IMR-90 (cell line): ENCODE results near the gene ELK3. TPM values are rescaled to one million over a fixed set of nuclear protein-coding genes. Genes with fewer than 3 reads are reported as not detected.

Experiments used
- ATAC-seq: fragments of 200-7000 bp; cut with Tn5 transposase; 2 replicates; pipeline ENCODE4 v1.9.1; 2020; ENCODE audit warnings: low read depth, mild to moderate bottlenecking, moderate library complexity
- BruUV-seq: library from RNA; stranded (reverse); fragments of 400-500 nt; replicated peaks from 2 replicates; lab custom pipeline; 2021; lab: Mats Ljungman, UMichigan
- CTCF ChIA-PET: fragments of 300-600 bp; formaldehyde crosslinking; extraction: SDS; loops from one replicate; lab custom pipeline; 2021; ENCODE audit warnings: antibody characterized with exemption; lab: Yijun Ruan, JAX
- POLR2A ChIA-PET: fragments of 300-600 bp; sonication (Branson Sonifier 250); formaldehyde crosslinking; loops from one replicate; lab custom pipeline; 2022; ENCODE audit warnings: antibody characterized with exemption; ENCODE audit not compliant: unreplicated experiment; lab: Charles Lee
- DNase-seq: peaks from one replicate; pipeline ENCODE4 v3.0.0; 2013
- H2AFZ ChIP-seq: replicated peaks from 2 replicates; pipeline ENCODE3; 2013; ENCODE audit warnings: low read length, mild to moderate bottlenecking; ENCODE audit not compliant: poor library complexity
- H2AK5ac ChIP-seq: 2 replicates; pipeline ENCODE4 v1.6.1; 2013; ENCODE audit warnings: low read depth, low read length, inconsistent platforms
- H2AK9ac ChIP-seq: replicated peaks from 2 replicates; pipeline ENCODE3; 2013; ENCODE audit warnings: mild to moderate bottlenecking, low read depth, low read length, moderate library complexity; ENCODE audit not compliant: poor library complexity
- H2BK120ac ChIP-seq: 2 replicates; pipeline ENCODE4 v1.6.1; 2013; ENCODE audit warnings: low read depth, low read length, inconsistent platforms
- H2BK15ac ChIP-seq: 3 replicates; pipeline ENCODE4 v1.6.1; 2013; ENCODE audit warnings: low read depth, low read length, inconsistent platforms
- H2BK20ac ChIP-seq: 2 replicates; pipeline ENCODE4 v1.6.1; 2013; ENCODE audit warnings: low read depth, mild to moderate bottlenecking, inconsistent platforms, low read length, moderate library complexity
- H2BK5ac ChIP-seq: 2 replicates; pipeline ENCODE4 v1.6.1; 2013; ENCODE audit warnings: mild to moderate bottlenecking, low read depth, low read length, inconsistent platforms; ENCODE audit not compliant: poor library complexity, severe bottlenecking
- H3K14ac ChIP-seq: replicated peaks from 2 replicates; pipeline ENCODE4 v1.6.1; 2013; ENCODE audit warnings: low read depth, low read length, inconsistent platforms
- H3K18ac ChIP-seq: 2 replicates; pipeline ENCODE4 v1.6.1; 2013; ENCODE audit warnings: low read depth, low read length, control low read depth
- H3K23ac ChIP-seq: 2 replicates; pipeline ENCODE4 v1.6.1; 2013; ENCODE audit warnings: low read depth, low read length, inconsistent platforms
- H3K27ac ChIP-seq: 2 replicates; pipeline ENCODE4 v1.5.1; 2013; ENCODE audit warnings: mild to moderate bottlenecking, control low read depth, low read length; ENCODE audit not compliant: insufficient read depth
- H3K27me3 ChIP-seq: 2 replicates; pipeline ENCODE4 v1.6.1; 2013; ENCODE audit warnings: low read length; ENCODE audit not compliant: control insufficient read depth, insufficient read depth
- H3K36me3 ChIP-seq: 2 replicates; pipeline ENCODE4 v1.6.1; 2013; ENCODE audit warnings: low read length, mixed read lengths; ENCODE audit not compliant: control insufficient read depth, insufficient read depth
- H3K4ac ChIP-seq: 2 replicates; pipeline ENCODE4 v1.6.1; 2013; ENCODE audit warnings: low read depth, low read length, inconsistent platforms
- H3K4me1 ChIP-seq: 2 replicates; pipeline ENCODE4 v1.6.1; 2013; ENCODE audit warnings: low read length, mixed read lengths; ENCODE audit not compliant: control insufficient read depth, insufficient read depth
- H3K4me2 ChIP-seq: 2 replicates; pipeline ENCODE4 v1.6.1; 2013; ENCODE audit warnings: low read depth, mild to moderate bottlenecking, control low read depth, low read length, moderate library complexity
- H3K4me3 ChIP-seq: 2 replicates; pipeline ENCODE4 v1.5.1; 2013; ENCODE audit warnings: low read depth, mild to moderate bottlenecking, control low read depth, low read length, moderate library complexity; ENCODE audit not compliant: insufficient read depth
- H3K56ac ChIP-seq: 2 replicates; pipeline ENCODE4 v1.6.1; 2013; ENCODE audit warnings: low read length, inconsistent platforms; ENCODE audit not compliant: insufficient read depth; ENCODE audit errors: extremely low read depth
- H3K79me1 ChIP-seq, 2 experiments: 2 replicates each; pipeline ENCODE4 v1.6.1; 2013; ENCODE audit warnings: low read length in 2 of 2, inconsistent platforms in 1 of 2, low read depth in 1 of 2
- H3K9ac ChIP-seq: 2 replicates; pipeline ENCODE4 v1.6.1; 2013; ENCODE audit warnings: low read depth, low read length, control low read depth
- H3K9me1 ChIP-seq: 2 replicates; pipeline ENCODE4 v1.6.1; 2013; ENCODE audit warnings: low read length, inconsistent platforms; ENCODE audit not compliant: insufficient read depth
- H3K9me3 ChIP-seq: 2 replicates; pipeline ENCODE4 v1.6.1; 2013; ENCODE audit warnings: low read length; ENCODE audit not compliant: control insufficient read depth, insufficient read depth
- H4K20me1 ChIP-seq: 2 replicates; pipeline ENCODE4 v1.6.1; 2013; ENCODE audit warnings: low read length, inconsistent platforms; ENCODE audit not compliant: insufficient read depth
- H4K5ac ChIP-seq: 2 replicates; pipeline ENCODE4 v1.6.1; 2013; ENCODE audit warnings: mild to moderate bottlenecking, low read depth, low read length, control low read depth
- H4K8ac ChIP-seq, 2 experiments: 2 replicates each; pipeline ENCODE4 v1.6.1; 2013; ENCODE audit warnings: low read depth in 2 of 2, low read length in 2 of 2, control low read depth in 1 of 2, inconsistent platforms in 1 of 2
- H4K91ac ChIP-seq: 2 replicates; pipeline ENCODE4 v1.6.1; 2013; ENCODE audit warnings: low read depth, low read length, inconsistent platforms; ENCODE audit not compliant: insufficient read depth
- BHLHE40 ChIP-seq: fragments of 150-350 bp; IDR thresholded peaks from 2 replicates; pipeline ENCODE4 v1.6.1; 2016; ENCODE audit warnings: mild to moderate bottlenecking, low read depth, low read length
- CEBPB ChIP-seq: IDR thresholded peaks from 2 replicates; pipeline ENCODE4 v1.6.1; 2012; ENCODE audit warnings: low read depth, low read length, improper control_type of control experiment
- CHD1 ChIP-seq: IDR thresholded peaks from 2 replicates; pipeline ENCODE4 v1.6.1; 2012; ENCODE audit warnings: low read depth, low read length, improper control_type of control experiment
- CTCF ChIP-seq: conservative IDR thresholded peaks from 2 replicates; pipeline ENCODE4 v1.5.1; 2012; ENCODE audit warnings: mild to moderate bottlenecking, low read depth, low read length, improper control_type of control experiment
- FOS ChIP-seq: fragments of 150-350 bp; IDR thresholded peaks from 2 replicates; pipeline ENCODE4 v1.6.1; 2016; ENCODE audit warnings: low read depth, low read length
- MAFK ChIP-seq: IDR thresholded peaks from 2 replicates; pipeline ENCODE4 v1.6.1; 2012; ENCODE audit warnings: low read depth, low read length, improper control_type of control experiment
- MAZ ChIP-seq: IDR thresholded peaks from 2 replicates; pipeline ENCODE4 v1.6.1; 2012; ENCODE audit warnings: low read depth, mild to moderate bottlenecking, low read length, improper control_type of control experiment, moderate library complexity, borderline replicate concordance
- MXI1 ChIP-seq: IDR thresholded peaks from 2 replicates; pipeline ENCODE4 v1.6.1; 2012; ENCODE audit warnings: low read depth, mild to moderate bottlenecking, low read length, moderate library complexity, borderline replicate concordance
- NFE2L2 ChIP-seq: fragments of 150-350 bp; IDR thresholded peaks from 2 replicates; pipeline ENCODE4 v1.6.1; 2016; ENCODE audit warnings: low read depth, mild to moderate bottlenecking, low read length
- POLR2A ChIP-seq: IDR thresholded peaks from 2 replicates; pipeline ENCODE4 v1.6.1; 2012; ENCODE audit warnings: mild to moderate bottlenecking, low read depth, low read length
- RAD21 ChIP-seq: IDR thresholded peaks from 2 replicates; pipeline ENCODE4 v1.6.1; 2012; ENCODE audit warnings: low read length, improper control_type of control experiment
- RCOR1 ChIP-seq: IDR thresholded peaks from 2 replicates; pipeline ENCODE4 v1.6.1; 2012; ENCODE audit warnings: mild to moderate bottlenecking, low read length, improper control_type of control experiment; ENCODE audit not compliant: insufficient replicate concordance
- SMC3 ChIP-seq: fragments of 150-350 bp; IDR thresholded peaks from 2 replicates; pipeline ENCODE4 v1.6.1; 2016; ENCODE audit warnings: low read depth, mild to moderate bottlenecking, antibody characterized with exemption, low read length, moderate library complexity
- WGBS, 2 experiments: methylation state at CpG; one replicate each; pipeline versions ENCODE4 v1.1.5 to v1.1.7; 2013; ENCODE audit warnings: missing lambda C conversion rate in 2 of 2; ENCODE audit not compliant: insufficient read length in 1 of 2; ENCODE audit errors: extremely low coverage in 2 of 2; 5-methylcytosine and 5-hydroxymethylcytosine counted together
- dilution Hi-C: fragments of 300-500 bp; cut with HindIII; formaldehyde crosslinking; loops from one replicate; pipeline ENCODE4 v1.14.3; 2018; ENCODE audit warnings: low sequenced_read_pairs; ENCODE audit not compliant: unreplicated experiment
- in situ Hi-C: fragments of 300-500 bp; cut with MboI; formaldehyde crosslinking; loops from 3 replicates; pipeline ENCODE4 v1.14.3; 2019; ENCODE audit warnings: low sequenced_read_pairs, inconsistent platforms, mixed read lengths
- intact Hi-C: fragments of 100-400 bp; cut with micrococcal nuclease; formaldehyde crosslinking; loops from 2 replicates; pipeline ENCODE4 v1.10.0; 2022
- polyA plus RNA-seq, 3 experiments: library from polyadenylated mRNA; depleted of rRNA; stranded (reverse); fragments of >200 nt; gene quantifications; 2 replicates each; pipeline ENCODE4 v1.2.3, GENCODE V29; 2012; ENCODE audit warnings: low replicate concordance in 1 of 3
- total RNA-seq: library from RNA; depleted of rRNA; stranded (reverse); fragments of >200 nt; gene quantifications from 2 replicates; pipeline ENCODE4 v1.2.3, GENCODE V29; 2012
- TF ChIP-seq, protein P1 (sequence below): fragments of 150-350 bp; IDR thresholded peaks from 2 replicates; pipeline ENCODE4 v1.6.1; 2017; ENCODE audit warnings: mild to moderate bottlenecking, antibody characterized with exemption, low read length, low read depth
- TF ChIP-seq, protein P2 (sequence below): fragments of 150-350 bp; IDR thresholded peaks from 2 replicates; pipeline ENCODE4 v1.6.1; 2016; ENCODE audit warnings: low read depth, mild to moderate bottlenecking, low read length, moderate library complexity, borderline replicate concordance

ELK3 gene
- total and polyA plus RNA-seq, 2 of the 4 experiments (the other 2 are of a cell fraction): 14.5 to 27.5 TPM

DNA sequence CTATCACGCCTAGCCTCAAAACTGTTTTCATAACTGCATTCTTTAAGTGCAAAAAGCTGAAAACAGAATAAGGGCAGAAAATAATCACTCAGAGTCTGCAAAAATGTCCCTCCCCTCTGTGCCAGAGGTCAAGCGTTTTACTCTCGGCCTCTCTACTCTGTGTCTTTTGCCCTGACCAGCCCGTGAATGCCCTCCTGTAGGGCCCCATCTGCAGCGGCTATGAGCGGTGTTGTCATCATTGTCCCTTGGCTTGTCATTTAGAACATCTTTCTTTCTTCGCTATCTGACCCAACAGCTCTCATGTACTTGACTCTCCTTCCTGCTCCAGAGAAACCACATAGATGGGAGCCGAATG lies 21.7 kb downstream of the ELK3 start:
- Histone ChIP-seq H2BK5ac (no peak overlapping the region), H3K18ac (no peak overlapping the region), H3K36me3 (peaks cover 1% of the 10 kb centered on the region; the same call in 1 of the 2 replicates), H3K79me1 (peaks cover 26 to 71% of the 10 kb centered on the region in 2 experiments), H3K9me3 (no peaks in the 10 kb centered on the region), H4K8ac (no peak overlapping the region), H3K14ac (no peak overlapping the region), H3K4me2 (no peak overlapping the region), H3K9me1 (peaks cover 3% of the 10 kb centered on the region), H3K4me1 (peaks cover 12% of the 10 kb centered on the region), H2AK9ac (no peak overlapping the region), H3K56ac (no peak overlapping the region), H2BK20ac (no peak overlapping the region), H3K27me3 (no peaks in the 10 kb centered on the region), H4K20me1 (peaks cover 12% of the 10 kb centered on the region), H3K27ac (no peak overlapping the region), H2BK15ac (no peak overlapping the region), H3K4me3 (no peak overlapping the region), H3K23ac (no peak overlapping the region), H3K4ac (no peak overlapping the region; the same call in 1 of the 2 replicates), H4K91ac (no peak overlapping the region), H4K5ac (no peak overlapping the region), H2AK5ac (no peak overlapping the region), H2BK120ac (no peak overlapping the region), H2AFZ (no peak overlapping the region), H3K9ac (no peak overlapping the region)
- no peak for ATAC-seq
- ChIA-PET POLR2A (no interaction called here), CTCF (interaction anchor here (0.6 to 2.2 kb wide), 12 partner anchors 9 to 313 kb away, joined by 3 to 26 read pairs (median 4); no protein-coding TSS in a partner anchor)
- no peak for TF ChIP-seq BHLHE40
- TF ChIP-seq FOS: no peak
- TF ChIP-seq RAD21: no peak
- TF ChIP-seq, protein P1, sequence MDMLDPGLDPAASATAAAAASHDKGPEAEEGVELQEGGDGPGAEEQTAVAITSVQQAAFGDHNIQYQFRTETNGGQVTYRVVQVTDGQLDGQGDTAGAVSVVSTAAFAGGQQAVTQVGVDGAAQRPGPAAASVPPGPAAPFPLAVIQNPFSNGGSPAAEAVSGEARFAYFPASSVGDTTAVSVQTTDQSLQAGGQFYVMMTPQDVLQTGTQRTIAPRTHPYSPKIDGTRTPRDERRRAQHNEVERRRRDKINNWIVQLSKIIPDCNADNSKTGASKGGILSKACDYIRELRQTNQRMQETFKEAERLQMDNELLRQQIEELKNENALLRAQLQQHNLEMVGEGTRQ: no peak
- no peak for TF ChIP-seq POLR2A
- TF ChIP-seq MXI1: no peak
- no peak for TF ChIP-seq NFE2L2
- TF ChIP-seq, protein P2, sequence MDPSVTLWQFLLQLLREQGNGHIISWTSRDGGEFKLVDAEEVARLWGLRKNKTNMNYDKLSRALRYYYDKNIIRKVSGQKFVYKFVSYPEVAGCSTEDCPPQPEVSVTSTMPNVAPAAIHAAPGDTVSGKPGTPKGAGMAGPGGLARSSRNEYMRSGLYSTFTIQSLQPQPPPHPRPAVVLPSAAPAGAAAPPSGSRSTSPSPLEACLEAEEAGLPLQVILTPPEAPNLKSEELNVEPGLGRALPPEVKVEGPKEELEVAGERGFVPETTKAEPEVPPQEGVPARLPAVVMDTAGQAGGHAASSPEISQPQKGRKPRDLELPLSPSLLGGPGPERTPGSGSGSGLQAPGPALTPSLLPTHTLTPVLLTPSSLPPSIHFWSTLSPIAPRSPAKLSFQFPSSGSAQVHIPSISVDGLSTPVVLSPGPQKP: no peak
- no peak for TF ChIP-seq MAFK
- no peak for TF ChIP-seq RCOR1
- no peak for TF ChIP-seq CHD1
- TF ChIP-seq CTCF: no peak
- TF ChIP-seq SMC3: no peak
- TF ChIP-seq MAZ: no peak
- TF ChIP-seq CEBPB: no peak
- in situ Hi-C loops: loop anchor here (25.0 kb wide), 1 partner anchor 604 kb away; no protein-coding TSS in a partner anchor
- 90% methylated on average over 6 of the region's 8 CpGs; no CpG with 5 or more reads in 1 of the 2 experiments for WGBS, 2 experiments
- BruUV-seq: no TSS peak
- dilution Hi-C loops: no loop called here
- intact Hi-C loops: loop anchor here (1.0 to 2.0 kb wide), 4 partner anchors 154 to 300 kb away; partner anchors contain the start of gene CDK17
- DNase-seq: no peak
